Adrenal gland (tissue), 12 donors: ENCODE measurements around the gene MOSPD3. TPM values are rescaled to one million over a fixed set of nuclear protein-coding genes. Genes with fewer than 3 reads are reported as not detected.

Experiments used
- DNase-seq, 7 donors: peaks; one replicate each; pipeline ENCODE4 v3.0.0-alpha.2; 2019 to 2020
- H3K27ac ChIP-seq, 5 donors: fragments of 200-600 bp; sonication (generic) in 4 of 5; 1 replicate in 3 of 5; 2 replicates in 2 of 5; pipeline versions ENCODE4 v1.5.1 to v1.8.0; 2016 to 2020; ENCODE audit warnings: mild to moderate bottlenecking in 1 of 5
- H3K27me3 ChIP-seq: fragments of 200-600 bp; 2 replicates; pipeline ENCODE4 v1.8.0; 2021
- H3K36me3 ChIP-seq, 2 donors: fragments of 200-600 bp; replicated peaks in 1 of 2; 1 replicate in 1 of 2; 2 replicates in 1 of 2; pipeline versions ENCODE4 v1.5.1 to v1.8.0; 2018 to 2022
- H3K4me1 ChIP-seq, 2 donors: fragments of 200-600 bp; replicated peaks in 1 of 2; 1 replicate in 1 of 2; 2 replicates in 1 of 2; pipeline versions ENCODE4 v1.5.1 to v1.8.0; 2018 to 2021
- H3K4me3 ChIP-seq, 4 donors: fragments of 200-600 bp; sonication (generic) in 3 of 4; one replicate each; pipeline ENCODE4 v1.5.1; 2016 to 2018
- H3K9me3 ChIP-seq, 3 donors: fragments of 200-600 bp; sonication (generic) in 1 of 3; replicated peaks in 1 of 3; 1 replicate in 2 of 3; 2 replicates in 1 of 3; pipeline versions ENCODE4 v1.5.1 to v1.8.0; 2016 to 2021
- POLR2A ChIP-seq, 2 donors: fragments of 450-650 bp; IDR thresholded peaks; one replicate each; pipeline ENCODE4 v1.6.1; 2017; ENCODE audit warnings: antibody characterized with exemption in 2 of 2, mild to moderate bottlenecking in 2 of 2, moderate library complexity in 1 of 2
- WGBS, 4 donors: extraction: QIAGEN DNeasy Blood & Tissue Kit in 2 of 4; methylation state at CpG; one replicate each; pipeline versions ENCODE4 v1.1.5 to v1.1.7; 2013 to 2017; 5-methylcytosine and 5-hydroxymethylcytosine counted together
- intact Hi-C, 2 donors: fragments of 100-400 bp; cut with DNase I; formaldehyde crosslinking; loops; one replicate each; pipeline versions ENCODE4 v1.14.1 to v1.15.0; 2022 to 2023
- polyA plus RNA-seq, 3 donors: library from polyadenylated mRNA; stranded (reverse); fragments of 200-250 nt in 2 of 3; fragments of 350-450 nt in 1 of 3; fragmentation: Illumina TruSeq in 1 of 3; extraction: RNeasy Lipid Tissue Mini Kit (QIAGEN cat#74804) in 1 of 3; gene quantifications; one replicate each; pipeline ENCODE4 v1.2.3, GENCODE V29; 2013 to 2014
- total RNA-seq, 9 donors: library from RNA; depleted of rRNA in 4 of 9; stranded (reverse); fragments of >200 nt in 4 of 9; fragments of 120-200 nt in 1 of 9; fragmentation: NEBNext Ultra II Directional in 1 of 9; extraction: Animal tissue kit (Norgen Biotek cat#: 25700) in 1 of 9; gene quantifications; one replicate each; pipeline versions ENCODE4 v1.1.0 to v1.2.4, GENCODE V29; 2013 to 2023
- TF ChIP-seq, protein P1 (sequence below), 6 experiments: fragments of 450-650 bp in 4 of 6; fragments of 200-600 bp in 2 of 6; sonication (generic) in 1 of 6; IDR thresholded peaks; 1 replicate in 5 of 6; 2 replicates in 1 of 6; pipeline versions ENCODE4 v1.5.1 to v1.8.0; 2016 to 2021; ENCODE audit warnings: antibody characterized with exemption in 6 of 6, mild to moderate bottlenecking in 2 of 6, moderate library complexity in 1 of 6
- donor health status: healthy with polysubstance abuse.
- donor health status: Bipolar disorder and iron deficiency.
- donor health status: DM: yes; HTN: yes; CAD: no.
- donor health status: DM: no; HTN: no; CAD: no.
- donor health status: DM: no; HTN: no; CAD: no.
- donor health status: DM: yes; HTN: yes; CAD: no.

Gene MOSPD3
- total and polyA plus RNA-seq, 12 donors = 14.0 to 54.5 (median 34.7) TPM

DNA sequence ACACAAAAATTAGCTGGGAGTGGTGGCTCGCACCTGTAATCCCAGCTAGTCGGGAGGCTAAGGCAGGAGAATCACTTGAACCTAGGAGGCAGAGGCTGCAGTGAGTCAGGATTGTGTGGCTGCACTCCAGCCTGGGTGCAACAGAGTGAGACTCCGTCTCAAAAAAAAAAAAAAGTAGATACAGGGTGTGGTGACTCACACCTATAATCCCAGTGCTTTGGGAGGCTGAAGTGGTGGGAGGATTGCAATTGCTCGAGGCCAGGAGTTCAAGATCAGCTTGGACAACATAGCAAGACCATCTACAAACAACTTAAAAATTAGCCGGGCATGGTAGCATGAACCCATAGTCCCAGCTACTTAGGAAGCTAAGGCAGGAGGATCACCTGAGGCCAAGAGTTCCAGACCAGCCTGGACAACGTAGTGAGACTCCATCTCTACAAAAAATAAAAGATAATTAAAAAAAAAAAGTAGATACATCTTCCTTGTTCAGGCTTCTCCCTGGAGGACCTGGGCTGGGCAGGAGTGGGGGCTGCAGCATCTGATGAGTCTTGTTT is 2.0 kb downstream of the MOSPD3 start:
- no peak for TF ChIP-seq POLR2A (IDR thresholded peaks at IDR 0.05)
- TF ChIP-seq, protein P1, sequence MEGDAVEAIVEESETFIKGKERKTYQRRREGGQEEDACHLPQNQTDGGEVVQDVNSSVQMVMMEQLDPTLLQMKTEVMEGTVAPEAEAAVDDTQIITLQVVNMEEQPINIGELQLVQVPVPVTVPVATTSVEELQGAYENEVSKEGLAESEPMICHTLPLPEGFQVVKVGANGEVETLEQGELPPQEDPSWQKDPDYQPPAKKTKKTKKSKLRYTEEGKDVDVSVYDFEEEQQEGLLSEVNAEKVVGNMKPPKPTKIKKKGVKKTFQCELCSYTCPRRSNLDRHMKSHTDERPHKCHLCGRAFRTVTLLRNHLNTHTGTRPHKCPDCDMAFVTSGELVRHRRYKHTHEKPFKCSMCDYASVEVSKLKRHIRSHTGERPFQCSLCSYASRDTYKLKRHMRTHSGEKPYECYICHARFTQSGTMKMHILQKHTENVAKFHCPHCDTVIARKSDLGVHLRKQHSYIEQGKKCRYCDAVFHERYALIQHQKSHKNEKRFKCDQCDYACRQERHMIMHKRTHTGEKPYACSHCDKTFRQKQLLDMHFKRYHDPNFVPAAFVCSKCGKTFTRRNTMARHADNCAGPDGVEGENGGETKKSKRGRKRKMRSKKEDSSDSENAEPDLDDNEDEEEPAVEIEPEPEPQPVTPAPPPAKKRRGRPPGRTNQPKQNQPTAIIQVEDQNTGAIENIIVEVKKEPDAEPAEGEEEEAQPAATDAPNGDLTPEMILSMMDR (IDR thresholded peaks at IDR 0.05) = no peak
- WGBS, 4 donors = 70 to 83% (median 74%) methylated on average over 6 of the region's 6 CpGs
- intact Hi-C loops = no loop called here

DNA sequence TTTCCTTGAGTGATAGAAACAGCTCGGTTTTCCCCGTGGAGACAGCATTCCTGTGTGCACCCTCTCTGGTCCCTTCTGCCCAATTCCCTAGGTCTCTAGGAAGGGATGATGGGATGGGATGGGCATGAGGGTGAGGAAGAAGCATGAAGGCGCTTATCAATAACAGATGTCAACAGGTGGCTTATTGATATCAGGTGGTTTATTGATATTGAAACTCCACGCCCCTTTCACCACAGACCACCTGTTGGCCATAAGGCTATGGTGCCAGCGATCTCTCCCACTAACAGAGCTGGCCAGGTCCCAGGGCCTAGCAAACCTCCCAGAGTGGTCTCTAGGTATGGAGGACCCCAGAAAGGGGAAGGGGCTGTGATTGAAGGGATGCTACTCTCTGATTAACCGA is 7.9 kb downstream of the MOSPD3 start:
- no peak for TF ChIP-seq POLR2A (IDR thresholded peaks at IDR 0.05)
- TF ChIP-seq, protein P1 (IDR thresholded peaks at IDR 0.05) = no peak
- DNase-seq = no peak
- no peaks in the 10 kb centered on the region for H3K36me3 ChIP-seq
- intact Hi-C loops = no loop called here
- H3K4me3 ChIP-seq = no peak overlapping the region
- H3K4me1 ChIP-seq = peaks cover 0 to 3% of the 10 kb centered on the region in 2 donors
- H3K9me3 ChIP-seq = no peaks in the 10 kb centered on the region
- H3K27me3 ChIP-seq = no peaks in the 10 kb centered on the region
- WGBS, 4 donors = 78 to 98% (median 92%) methylated on average over 4 to 6 of the region's 6 CpGs
- no peak overlapping the region for H3K27ac ChIP-seq

More for the DNA sequence above, 2.0 kb downstream of the MOSPD3 start:
- DNase-seq = no peak
- Histone ChIP-seq H3K4me1 (peaks cover 12 to 13% of the 10 kb centered on the region in 2 donors), H3K27me3 (no peaks in the 10 kb centered on the region), H3K4me3 (no peak overlapping the region), H3K9me3 (no peaks in the 10 kb centered on the region), H3K27ac (no peak overlapping the region), H3K36me3 (no peaks in the 10 kb centered on the region)

DNA sequence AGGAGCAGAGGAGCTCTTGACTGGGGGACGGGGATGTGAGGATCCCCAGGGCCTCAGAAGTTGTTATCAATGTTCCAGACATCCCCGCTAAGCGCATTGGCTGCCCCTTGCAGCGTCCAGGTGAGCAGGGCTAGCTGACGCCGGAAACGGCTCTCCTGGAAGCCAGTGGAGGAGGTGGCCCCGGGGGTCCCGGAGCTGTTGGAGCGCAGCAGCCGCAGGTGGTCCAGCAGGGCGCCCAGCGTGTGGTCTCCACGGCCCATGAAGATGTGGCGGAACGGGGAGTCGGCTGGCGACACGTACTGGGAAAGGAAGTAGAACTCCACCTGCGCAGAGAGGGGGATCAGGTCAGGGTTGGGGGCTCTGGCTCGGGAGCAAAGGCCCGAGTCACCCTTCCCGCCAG is 8.5 kb downstream of the MOSPD3 start:
- intact Hi-C loops = no loop called here

DNA sequence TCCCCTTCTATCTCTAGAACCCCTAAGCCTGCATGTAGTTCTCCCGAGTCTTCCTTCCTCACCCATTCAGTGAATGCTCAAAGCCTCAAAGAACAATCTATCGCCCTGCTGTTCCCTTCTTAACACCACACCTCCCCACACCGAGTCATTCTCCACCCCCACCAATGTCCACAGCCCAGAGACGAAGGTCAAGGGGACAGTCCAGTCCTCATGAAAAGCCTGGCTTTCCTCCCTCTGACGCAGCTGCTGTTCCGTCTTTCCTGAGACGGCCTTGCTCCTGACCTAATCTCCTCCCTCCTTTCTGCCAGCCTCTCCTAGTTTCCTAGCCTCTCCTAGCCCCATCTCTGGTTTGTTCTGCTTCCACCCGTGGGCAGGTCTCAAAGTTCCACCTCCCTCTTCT is 9.2 kb downstream of the MOSPD3 start:
- no peaks in the 10 kb centered on the region for H3K36me3 ChIP-seq
- peak in 1 of 2 donors; percentile 31 for TF ChIP-seq POLR2A (IDR thresholded peaks at IDR 0.05)
- TF ChIP-seq, protein P1 (IDR thresholded peaks at IDR 0.05) = no peak
- no peaks in the 10 kb centered on the region for H3K9me3 ChIP-seq
- DNase-seq = peak; percentile 82 to 94 (median 89)
- H3K4me1 ChIP-seq = peaks cover 0 to 3% of the 10 kb centered on the region in 2 donors
- 32 to 57% (median 44%) methylated on average over 8 of the region's 8 CpGs for WGBS, 4 donors
- H3K27me3 ChIP-seq = no peaks in the 10 kb centered on the region
- peak overlapping the region; percentile 52 to 91 (median 70) for H3K27ac ChIP-seq
- H3K4me3 ChIP-seq = no peak overlapping the region
- intact Hi-C loops = no loop called here

More for the DNA sequence above, 8.5 kb downstream of the MOSPD3 start:
- no peaks in the 10 kb centered on the region for H3K9me3 ChIP-seq
- DNase-seq = no peak
- TF ChIP-seq POLR2A (IDR thresholded peaks at IDR 0.05) = no peak
- TF ChIP-seq, protein P1 (IDR thresholded peaks at IDR 0.05) = no peak
- no peaks in the 10 kb centered on the region for H3K27me3 ChIP-seq
- H3K36me3 ChIP-seq = no peaks in the 10 kb centered on the region
- WGBS, 4 donors = 92 to 97% (median 95%) methylated on average over 14 to 23 of the region's 23 CpGs
- peak overlapping the region in 2 of 5 donors; percentile 81 to 91 for H3K27ac ChIP-seq
- no peak overlapping the region for H3K4me3 ChIP-seq
- peaks cover 0 to 3% of the 10 kb centered on the region in 2 donors for H3K4me1 ChIP-seq
